HS-27A (cell line): Measurements from ENCODE around the gene TNRC6B.

Source experiments
- DNase-seq: peaks from one replicate; pipeline ENCODE4 v3.0.0-alpha.2; 2012; ENCODE audit warnings: low read depth, missing footprints

TNRC6B gene

DNA sequence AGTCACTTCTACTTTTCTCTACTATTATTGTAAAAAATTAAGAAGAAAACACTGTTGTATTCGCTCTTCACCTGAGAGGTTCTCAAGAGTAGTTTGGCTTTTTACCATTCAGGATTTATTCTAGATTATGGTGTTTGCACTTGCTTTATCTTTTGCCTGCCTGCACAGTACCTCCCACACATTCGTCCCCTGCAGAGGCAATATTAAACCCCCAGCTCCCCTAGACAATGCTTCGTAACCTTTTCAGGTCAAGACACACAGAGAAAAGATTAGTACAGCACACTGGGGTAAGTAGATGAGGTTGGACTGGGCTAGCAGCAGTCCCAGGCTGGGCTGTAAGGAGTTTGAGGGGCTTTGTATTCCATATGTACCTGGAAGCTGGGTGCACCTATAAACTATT lies 62.4 kb downstream of the TNRC6B start:
- no peak for DNase-seq

DNA sequence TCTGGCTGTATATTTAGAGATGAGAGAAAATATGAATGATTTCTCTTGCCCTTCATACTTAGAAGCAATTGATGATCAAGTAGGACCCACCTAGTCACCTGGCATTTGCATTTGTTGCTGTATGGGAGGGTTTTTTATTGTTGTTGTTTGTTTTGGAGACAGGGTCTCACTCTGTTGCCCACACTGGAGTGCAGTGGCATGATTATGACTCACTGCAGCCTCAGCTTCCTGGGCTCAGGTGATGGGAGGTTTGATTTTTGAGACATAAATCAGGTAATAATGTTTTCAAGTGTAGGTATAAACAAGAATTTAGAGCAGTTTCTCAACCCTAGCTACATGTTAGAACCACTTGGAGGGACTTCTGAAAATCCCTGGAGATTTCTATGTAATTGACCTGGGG lies 63.0 kb downstream of the TNRC6B start:
- DNase-seq = no peak

DNA sequence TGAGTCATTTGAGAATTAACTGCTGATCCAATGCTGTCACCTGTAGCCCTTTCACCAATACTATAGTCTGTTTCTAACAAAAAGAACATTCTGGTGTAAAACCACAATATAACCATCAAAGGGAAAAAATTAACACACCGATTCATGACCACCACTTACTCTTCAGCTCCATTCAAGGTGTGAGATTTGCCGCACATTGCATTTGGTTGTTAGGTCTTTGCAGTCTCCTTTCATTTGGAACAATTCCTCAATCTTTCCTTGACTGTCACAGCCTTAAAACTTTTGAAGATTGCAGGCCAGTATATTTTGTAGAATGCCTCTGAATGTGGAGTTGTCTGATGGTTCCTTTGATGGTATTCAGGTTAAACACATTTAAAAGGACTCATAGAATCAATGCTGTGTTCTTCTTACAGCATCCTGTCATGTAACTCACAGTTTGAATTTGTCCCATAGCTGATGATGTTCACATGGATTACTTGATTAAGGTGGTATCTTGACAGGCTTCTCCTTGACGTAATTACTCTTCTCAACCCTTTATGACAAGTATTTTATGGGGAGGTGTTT lies 63.6 kb downstream of the TNRC6B start:
- no peak for DNase-seq

DNA sequence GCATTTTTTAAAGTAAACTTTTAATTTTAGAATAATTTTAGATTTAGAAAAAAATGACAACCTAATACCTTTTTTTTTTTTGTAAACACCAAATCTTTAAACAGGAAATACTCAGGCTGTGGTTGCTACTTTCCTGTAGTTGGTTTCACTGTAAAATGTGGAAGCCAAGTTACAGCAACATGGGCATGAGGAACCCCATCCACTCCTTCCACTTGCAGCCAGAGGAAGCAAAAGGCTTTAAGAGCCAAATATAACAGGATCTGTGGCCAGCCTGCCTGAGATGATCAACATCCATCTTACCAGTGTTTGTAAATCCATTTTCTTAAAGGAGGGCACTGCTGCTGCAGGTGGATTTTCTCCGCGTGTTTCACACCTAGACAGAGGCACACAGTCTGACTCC lies 66.2 kb downstream of the TNRC6B start:
- DNase-seq = no peak

DNA sequence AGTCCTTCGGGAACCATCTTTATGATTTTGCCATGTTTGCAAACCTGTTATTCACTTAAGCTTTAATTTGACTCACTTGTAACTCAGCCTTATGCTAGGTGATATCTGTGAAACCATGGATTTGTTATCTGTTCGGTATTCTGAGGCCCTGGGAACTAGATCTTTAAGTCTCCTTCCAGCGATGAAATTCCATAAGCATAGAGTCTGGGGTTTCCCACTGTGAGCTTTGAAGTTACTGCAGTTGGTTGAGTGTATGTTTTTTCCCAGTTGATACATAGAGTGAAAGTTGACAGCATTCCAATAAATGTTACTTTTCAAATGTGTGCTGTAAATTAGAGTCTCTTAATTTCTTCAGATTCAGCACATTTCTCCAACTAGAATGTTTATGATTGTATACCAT lies 66.9 kb downstream of the TNRC6B start:
- DNase-seq = no peak

DNA sequence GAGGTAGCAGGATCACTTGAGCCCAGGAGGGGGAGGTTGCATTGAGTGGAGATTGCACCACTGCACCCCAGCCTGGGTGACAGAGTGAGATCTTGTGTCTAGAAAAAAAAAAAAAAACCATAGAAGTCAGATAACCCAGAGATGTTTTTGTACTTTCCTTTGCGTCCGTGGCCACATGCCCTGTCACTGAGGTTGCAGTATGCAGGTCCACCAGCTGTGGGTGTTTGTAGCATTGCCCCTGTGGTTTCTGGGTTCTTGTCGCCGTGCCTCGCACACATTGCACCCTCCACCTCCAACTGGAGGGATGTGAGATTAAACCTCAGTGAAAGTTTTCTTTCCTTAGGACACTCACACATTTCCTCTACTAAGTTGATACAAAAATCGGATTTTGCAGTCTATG lies 70.3 kb downstream of the TNRC6B start:
- DNase-seq = no peak

DNA sequence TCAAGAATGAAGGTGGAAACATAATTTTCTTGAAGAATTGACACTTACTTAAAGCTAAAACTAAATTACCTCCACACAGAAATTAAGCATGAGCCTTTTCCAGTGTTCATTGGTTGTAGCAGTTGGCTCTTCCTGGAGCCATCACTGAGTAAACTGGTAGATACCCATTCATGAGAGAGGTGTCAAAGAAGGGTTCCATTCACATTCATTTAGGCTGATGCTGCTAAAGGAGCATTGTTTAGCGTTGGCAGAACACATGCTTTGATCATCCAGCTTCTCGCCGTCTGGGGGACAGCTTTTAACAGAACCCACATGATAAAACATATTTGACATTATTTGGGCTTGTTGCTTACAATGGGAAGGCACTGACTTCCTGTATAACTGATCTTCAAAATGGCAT lies 71.6 kb downstream of the TNRC6B start:
- DNase-seq = no peak

DNA sequence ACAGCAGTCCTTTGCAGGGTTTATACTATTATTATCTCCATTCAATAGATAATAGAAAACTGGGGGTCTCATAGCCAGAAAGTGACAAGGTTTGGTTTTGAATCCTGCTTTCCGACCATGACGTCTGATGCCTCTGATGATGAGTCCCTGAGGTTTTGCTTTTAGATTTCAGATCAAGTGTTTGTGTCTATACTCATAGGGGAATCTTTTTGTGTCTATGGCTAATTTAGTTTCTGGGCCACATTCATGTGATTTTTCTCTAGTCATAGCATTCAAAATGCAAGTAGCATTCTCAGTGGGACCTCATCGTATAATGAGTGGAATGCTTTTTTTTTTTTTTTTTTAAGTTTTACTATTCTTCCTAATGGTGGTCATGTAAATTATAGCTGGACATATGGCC lies 72.9 kb downstream of the TNRC6B start:
- DNase-seq = no peak

DNA sequence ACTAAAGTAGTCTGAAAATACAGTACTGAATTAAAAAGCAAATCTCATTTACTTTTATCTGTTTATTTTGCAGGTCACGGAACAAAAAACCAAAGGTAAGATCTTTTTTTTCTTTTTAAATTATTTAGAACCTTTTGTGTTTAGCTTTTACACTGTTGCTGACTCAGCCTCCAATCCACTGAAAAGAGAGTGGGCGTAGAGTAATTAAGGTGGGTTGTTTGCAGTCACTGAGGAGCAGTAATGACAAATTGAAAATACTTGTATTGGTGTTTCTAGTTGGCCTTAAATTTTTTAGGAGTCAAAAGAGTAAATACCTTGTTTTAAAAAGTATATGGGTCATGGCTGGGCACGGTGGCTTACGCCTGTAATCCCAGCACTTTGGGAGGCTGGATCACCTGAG lies 73.4 kb downstream of the TNRC6B start:
- no peak for DNase-seq

DNA sequence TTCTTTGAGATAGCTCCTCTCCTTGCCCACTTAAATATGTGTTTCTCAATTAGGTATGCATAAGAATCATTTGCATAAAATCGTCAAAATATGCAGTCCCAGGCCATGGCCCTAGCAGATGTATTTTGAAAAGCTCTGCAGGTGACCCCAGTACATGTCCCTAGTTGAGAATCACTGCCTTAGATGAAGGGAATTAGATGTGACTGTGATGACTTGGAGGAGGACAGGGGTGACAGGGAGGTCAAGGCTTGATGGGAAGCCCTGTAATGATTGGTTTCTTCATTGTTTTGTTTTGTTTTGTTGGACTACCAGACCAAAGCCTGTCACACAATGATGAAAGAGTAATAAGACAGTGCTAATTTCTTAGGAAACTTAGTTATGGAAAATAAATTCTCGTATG lies 74.4 kb downstream of the TNRC6B start:
- DNase-seq = no peak

DNA sequence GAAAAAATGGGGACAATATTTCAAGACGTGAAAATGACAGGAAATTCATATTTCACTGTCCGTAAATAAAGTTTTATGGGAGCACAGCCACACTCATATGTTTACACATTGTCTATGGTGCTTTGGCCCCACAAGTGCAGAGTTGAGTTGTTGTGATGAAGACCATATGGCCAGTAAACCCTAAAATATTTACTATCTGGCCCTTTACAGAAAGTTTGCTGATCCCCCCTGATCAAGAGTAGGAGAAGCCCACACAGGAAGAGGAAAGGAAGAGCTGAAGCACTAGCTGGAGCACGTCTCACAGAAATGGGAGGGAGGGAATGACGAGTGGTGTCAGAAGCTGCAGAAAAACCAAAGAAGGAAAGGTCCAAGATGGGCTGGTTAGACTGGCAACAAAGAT lies 78.8 kb downstream of the TNRC6B start:
- DNase-seq = no peak

DNA sequence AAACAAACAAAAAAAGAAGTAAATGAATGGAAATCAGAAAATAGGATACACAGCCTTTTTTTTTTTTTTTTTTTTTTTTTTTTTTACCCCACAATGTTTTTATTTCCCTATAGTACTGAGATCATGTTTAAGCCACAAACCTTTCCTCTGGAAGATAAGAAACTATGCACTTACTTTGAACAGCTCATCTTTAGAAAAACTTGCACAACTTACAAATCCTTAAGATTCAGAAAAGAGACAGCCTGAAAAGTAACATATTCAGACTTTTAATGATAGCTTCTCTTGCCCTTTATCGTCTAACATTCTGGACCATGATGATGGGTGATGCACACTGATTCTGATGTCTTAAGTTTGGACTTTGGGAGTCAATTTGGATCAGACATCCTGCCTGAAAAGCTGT lies 80.3 kb downstream of the TNRC6B start:
- no peak for DNase-seq

DNA sequence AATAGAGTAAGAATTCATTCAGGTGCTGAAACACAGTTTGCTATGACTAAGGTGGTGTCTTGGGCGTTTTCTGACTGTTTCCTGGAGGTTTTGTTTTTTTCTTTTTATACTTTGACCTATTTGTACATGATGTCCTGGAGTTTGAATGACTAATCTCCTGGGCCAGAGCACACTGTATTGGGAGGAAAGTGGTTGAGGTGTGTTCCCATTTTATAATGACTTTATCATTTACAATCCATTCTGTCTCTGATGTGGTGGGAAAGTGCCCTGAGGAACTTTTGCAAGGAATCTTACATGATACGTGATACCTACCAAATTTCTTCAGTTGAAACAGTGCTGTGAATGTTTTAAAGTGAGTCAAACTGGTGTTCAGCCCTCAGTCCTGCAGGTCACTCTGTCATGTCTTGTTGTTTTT lies 80.8 kb downstream of the TNRC6B start:
- no peak for DNase-seq

DNA sequence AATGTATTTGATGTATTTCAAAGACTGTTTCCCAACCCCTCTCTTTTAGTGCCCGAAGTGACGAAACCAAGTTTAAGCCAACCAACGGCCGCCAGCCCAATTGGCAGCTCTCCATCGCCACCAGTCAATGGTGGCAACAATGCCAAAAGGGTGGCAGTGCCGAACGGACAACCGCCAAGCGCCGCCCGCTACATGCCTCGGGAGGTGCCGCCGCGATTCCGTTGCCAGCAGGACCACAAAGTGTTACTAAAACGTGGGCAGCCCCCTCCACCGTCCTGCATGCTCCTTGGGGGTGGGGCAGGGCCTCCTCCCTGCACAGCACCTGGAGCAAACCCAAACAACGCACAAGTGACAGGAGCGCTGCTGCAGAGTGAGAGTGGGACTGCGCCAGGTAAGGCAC lies 84.1 kb downstream of the TNRC6B start:
- DNase-seq = no peak

DNA sequence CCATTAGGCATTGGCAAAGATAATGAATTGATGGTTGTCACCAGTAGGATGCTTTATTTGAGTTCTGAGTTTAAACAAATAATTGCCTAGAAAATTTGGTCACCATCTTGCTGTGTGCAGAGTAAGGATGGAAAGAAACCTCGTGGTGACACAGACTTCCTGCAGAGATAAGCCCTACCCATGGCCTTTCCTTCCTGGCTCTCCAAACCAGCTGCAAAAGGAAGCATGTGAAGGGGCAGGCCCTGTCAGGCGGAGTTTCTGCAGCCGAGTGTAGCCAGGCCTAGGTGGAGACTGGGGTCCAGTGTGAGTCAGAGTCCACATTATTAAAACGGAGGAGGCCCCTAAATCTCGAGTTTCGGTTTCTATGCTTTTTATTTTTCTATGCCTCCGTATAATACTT lies 85.5 kb downstream of the TNRC6B start:
- no peak for DNase-seq

DNA sequence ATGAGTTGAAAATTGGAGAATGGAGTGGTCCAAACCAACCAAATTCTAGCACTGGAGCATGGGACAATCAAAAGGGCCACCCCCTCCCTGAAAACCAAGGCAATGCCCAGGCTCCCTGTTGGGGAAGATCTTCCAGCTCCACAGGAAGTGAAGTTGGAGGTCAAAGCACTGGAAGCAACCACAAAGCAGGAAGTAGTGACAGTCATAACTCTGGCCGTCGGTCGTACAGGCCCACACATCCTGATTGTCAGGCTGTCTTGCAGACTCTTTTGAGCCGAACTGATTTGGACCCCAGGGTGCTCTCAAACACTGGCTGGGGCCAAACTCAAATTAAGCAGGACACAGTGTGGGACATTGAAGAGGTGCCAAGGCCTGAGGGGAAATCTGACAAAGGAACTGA lies 88.1 kb downstream of the TNRC6B start:
- no peak for DNase-seq

DNA sequence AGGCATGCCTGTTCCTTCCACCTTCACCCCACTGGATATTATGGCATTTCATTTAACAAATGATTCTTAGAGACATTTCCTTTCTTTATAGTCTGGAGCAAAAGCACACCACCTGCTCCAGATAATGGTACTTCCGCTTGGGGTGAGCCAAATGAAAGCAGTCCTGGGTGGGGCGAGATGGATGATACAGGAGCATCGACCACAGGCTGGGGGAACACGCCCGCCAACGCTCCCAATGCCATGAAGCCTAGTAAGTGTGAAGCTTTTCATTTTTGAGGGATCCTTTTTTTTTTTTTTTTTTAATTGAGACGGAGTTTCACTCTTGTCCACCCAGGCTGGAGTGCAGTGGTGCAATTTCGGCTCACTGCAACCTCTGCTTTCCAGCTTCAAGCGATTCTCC lies 92.3 kb downstream of the TNRC6B start:
- DNase-seq = no peak

DNA sequence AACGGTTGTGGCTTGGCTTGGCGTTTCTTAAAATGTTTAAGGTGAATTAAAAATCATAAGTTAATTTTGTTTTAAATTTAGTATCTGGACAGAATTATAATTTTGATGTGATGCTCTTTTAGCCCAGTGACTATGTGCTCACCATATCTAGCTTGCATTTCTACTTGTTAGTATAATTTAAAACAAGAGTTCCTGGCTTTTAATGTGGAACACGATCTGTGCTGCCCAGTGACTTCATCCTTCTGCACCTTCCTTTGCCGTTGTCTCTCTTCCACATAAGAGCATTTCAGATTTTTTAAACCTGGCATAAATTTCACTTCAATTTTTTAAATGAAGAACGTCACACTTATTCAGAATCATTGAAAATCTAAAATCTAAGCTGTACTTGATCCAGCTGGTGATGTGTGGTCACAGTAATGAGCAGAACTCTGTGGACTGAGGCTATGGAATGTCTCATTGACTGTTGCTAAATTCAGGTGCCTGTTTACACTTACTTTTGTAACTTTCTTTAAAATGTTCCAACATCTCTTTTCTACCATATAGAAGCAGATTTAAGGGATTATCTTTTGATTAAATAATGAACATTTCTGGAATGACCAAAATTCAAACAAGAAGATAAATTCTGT lies 93.1 kb downstream of the TNRC6B start:
- DNase-seq = no peak

DNA sequence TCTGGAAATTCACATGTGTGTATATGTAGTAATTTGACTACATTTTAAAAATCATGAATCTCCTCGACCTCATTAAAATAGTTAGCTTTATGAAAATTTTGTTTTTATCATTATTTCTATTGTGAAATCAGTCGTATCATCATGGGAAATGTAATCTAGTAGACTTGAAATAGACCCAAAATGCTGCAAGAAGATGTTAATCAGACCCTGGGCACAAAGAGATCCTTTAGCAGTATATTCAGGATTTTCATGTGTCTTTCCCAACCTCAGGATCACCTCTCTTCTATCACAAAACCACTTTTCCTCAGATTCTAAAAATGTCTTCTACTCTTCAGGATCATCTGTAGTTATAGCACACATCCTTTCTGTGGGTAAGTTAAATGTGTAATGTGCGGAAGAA lies 93.7 kb downstream of the TNRC6B start:
- no peak for DNase-seq

DNA sequence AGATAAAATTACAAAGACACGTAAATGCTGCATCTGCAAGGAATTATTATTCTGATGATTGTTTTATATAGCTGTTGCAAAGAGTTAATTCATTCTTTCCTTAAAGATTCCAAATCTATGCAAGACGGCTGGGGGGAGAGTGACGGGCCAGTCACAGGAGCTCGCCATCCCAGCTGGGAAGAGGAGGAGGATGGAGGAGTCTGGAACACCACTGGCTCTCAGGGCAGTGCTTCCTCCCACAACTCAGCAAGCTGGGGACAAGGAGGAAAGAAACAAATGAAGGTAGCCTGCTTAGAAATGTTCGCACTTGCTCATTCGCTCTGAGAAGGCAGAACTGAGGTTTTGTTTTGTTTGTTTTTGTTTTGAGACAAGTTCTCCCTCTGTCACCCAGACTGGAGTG lies 95.6 kb downstream of the TNRC6B start:
- DNase-seq = no peak

DNA sequence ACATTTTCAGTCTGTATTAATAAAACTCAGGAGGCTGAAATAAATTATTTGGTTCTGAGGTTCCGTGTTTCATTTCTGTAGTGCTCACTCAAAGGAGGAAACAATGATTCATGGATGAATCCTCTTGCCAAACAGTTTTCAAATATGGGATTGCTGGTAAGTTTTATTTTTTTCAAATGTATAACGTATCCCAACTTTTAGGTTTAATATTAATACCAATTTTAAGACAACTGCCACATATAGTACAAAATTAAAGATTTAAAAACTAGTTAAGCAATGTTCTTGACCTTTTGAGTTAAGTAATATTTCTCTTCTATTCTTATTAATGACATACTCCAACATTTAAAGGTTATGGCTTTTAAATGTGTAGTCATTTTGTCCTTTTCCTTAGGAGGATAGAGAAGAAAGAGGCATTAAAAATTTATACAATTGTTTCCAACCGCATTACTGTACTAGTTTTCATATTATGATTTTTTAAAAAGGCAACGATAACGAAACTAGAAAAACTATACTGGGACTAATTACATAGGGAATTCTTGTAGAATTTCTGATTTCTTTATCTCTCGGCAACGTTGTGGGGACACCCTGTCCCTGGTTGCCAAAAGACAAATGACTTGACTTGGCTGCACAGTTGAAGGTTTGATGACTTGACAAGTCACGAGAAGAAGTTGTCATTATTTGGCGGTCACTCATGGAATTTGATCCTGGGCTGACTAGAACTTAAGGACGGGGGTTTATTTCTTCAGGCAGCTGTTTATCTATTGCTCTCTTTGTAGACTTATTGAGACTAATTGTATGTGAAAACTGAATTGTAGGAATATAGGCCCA lies 99.5 kb downstream of the TNRC6B start:
- no peak for DNase-seq

DNA sequence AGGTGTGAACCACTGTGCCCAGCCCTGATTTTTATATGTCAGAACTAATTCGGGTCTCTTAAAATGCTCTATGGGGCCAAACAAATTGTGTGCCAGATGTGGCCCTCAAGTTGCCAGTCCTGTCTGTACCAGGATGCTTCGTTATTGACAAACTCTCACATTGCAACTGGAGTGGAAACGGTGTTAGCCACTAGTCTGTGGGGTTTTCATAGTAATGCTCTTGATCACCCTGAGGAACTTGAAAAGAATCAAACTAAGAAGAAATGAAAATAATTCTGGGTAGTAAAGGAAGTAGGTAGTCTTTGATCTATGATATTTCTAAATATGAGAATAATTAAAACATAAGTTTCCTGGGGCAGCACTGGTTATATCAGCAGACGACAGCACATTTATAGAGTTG lies 101.3 kb downstream of the TNRC6B start:
- DNase-seq = no peak

DNA sequence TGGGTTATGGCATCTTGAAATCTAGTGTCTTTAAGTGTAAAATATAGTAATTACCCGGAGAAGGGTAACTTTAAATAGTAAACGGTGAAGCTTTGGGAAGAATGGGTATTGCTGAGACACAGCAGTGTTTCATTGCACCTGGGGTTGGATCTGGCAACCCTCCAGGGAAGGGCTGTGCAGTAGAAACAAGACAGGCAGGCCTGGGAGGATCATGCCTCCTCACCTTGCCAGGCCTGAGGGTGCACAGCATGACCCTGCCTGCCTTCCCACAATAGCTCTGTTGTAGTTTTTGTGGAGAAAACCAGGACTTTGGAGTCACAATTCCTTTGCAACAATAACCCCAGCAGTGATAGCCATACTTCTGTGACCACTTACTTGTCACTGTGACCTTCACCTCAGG lies 104.0 kb downstream of the TNRC6B start:
- no peak for DNase-seq

DNA sequence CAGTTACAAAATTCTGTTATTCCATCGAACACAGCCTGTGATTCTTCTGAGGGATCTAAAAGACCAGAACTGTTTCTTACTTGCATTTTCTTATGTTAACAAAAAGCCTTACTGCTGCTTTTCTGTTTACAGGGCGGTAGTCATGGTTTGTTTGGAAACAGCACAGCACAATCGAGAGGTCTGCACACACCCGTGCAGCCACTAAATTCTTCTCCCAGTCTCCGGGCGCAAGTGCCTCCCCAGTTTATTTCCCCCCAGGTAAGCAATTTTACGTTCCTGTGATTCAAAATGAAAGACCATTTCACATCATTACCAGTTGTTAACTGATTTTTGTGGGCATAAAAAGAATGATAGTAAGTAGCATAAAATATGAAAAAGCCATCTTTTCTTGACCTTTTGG lies 107.8 kb downstream of the TNRC6B start:
- DNase-seq = no peak
